Left lung (tissue), 10 donors: ENCODE measurements around the gene IL1R2. TPM values are rescaled to one million over a fixed set of nuclear protein-coding genes. Genes with fewer than 3 reads are reported as not detected.

Source experiments
- ATAC-seq: fragments of 200-7000 bp; cut with Tn5 transposase; one replicate; pipeline ENCODE4 v1.9.1; 2020; ENCODE audit warnings: moderate library complexity
- DNase-seq, 4 donors: peaks; one replicate each; pipeline ENCODE4 v3.0.0-alpha.2; 2013 to 2020
- H3K27ac ChIP-seq, 2 donors: fragments of 200-600 bp; sonication (generic) in 1 of 2; one replicate each; pipeline versions ENCODE4 v1.5.0 to v1.8.0; 2020 to 2021
- H3K27me3 ChIP-seq, 2 donors: fragments of 200-600 bp; sonication (generic) in 1 of 2; one replicate each; pipeline versions ENCODE4 v1.5.0 to v1.8.0; 2020 to 2021
- H3K36me3 ChIP-seq, 2 donors: fragments of 200-600 bp; sonication (generic) in 1 of 2; one replicate each; pipeline versions ENCODE4 v1.5.0 to v1.8.0; 2020 to 2021
- H3K4me1 ChIP-seq, 2 donors: fragments of 200-600 bp; one replicate each; pipeline ENCODE4 v1.8.0; 2021
- H3K4me3 ChIP-seq, 2 donors: fragments of 200-600 bp; sonication (generic) in 1 of 2; one replicate each; pipeline versions ENCODE4 v1.5.0 to v1.8.0; 2020 to 2021; ENCODE audit warnings: mild to moderate bottlenecking in 1 of 2
- H3K9me3 ChIP-seq, 2 donors: fragments of 200-600 bp; sonication (generic) in 1 of 2; one replicate each; pipeline versions ENCODE4 v1.5.0 to v1.8.0; 2020 to 2021
- intact Hi-C, 2 donors: fragments of 100-400 bp; cut with DNase I; formaldehyde crosslinking; loops; one replicate each; pipeline versions ENCODE4 v1.11.2 to v1.14.2; 2022
- polyA plus RNA-seq, 6 donors: library from polyadenylated mRNA; unstranded; fragments of 120-200 nt; gene quantifications; one replicate each; pipeline ENCODE4 v1.2.1, GENCODE V29; 2013; ENCODE audit not compliant: insufficient read length in 6 of 6
- total RNA-seq, 2 donors: library from RNA; stranded (reverse); fragmentation: NEBNext Ultra II Directional; extraction: Animal tissue kit (Norgen Biotek cat#: 25700); gene quantifications; one replicate each; pipeline ENCODE4 v1.2.1, GENCODE V29; 2021
- TF ChIP-seq, protein P1 (sequence below), 2 donors: fragments of 200-600 bp; sonication (generic) in 1 of 2; IDR thresholded peaks; one replicate each; pipeline versions ENCODE4 v1.5.0 to v1.8.0; 2021; ENCODE audit warnings: antibody characterized with exemption in 2 of 2
- donor health status: DM: no; HTN: yes; CAD: no.
- donor health status: DM: no; HTN: no; CAD: no.

The IL1R2 gene
- total and polyA plus RNA-seq, 8 donors, result 0.52 to 195 (median 0.80) TPM

DNA sequence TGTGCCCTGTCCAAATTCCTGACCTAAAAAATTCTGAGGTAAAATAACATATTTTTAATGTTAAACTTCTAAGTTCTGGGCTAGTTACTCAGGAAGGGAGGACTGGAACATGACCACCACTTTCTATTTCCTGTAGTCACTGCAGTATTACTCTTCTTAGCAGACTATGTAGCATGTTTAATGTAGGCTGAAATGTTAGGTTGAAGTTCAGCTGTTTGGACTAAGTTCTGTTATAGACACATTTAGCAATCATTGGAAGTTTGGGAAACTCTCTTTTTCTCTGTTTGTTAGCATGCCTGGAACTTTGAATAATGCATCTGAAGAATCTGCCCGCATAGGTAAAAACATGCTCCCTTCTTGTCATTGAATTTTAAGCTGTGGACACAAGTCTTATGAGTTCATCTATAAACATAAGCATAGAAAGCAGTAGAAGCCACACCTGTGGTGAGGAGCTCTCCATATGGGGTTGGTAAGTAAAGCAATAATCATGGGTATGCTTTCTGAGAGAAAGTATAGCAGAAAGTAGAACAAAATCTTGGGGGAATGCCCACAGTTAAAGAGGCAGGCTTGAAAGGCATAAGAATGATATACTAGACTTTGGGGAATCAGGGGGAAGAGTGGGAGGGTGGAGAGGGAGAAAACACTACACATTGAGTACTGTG lies 52.6 kb downstream of the IL1R2 start:
- Histone ChIP-seq H3K4me1 (peaks cover 12 to 67% of the 10 kb centered on the region in 2 donors), H3K27ac (no peak overlapping the region), H3K4me3 (no peak overlapping the region), H3K27me3 (no peaks in the 10 kb centered on the region), H3K36me3 (peaks cover 0 to 33% of the 10 kb centered on the region in 2 donors), H3K9me3 (no peaks in the 10 kb centered on the region)
- TF ChIP-seq, protein P1, sequence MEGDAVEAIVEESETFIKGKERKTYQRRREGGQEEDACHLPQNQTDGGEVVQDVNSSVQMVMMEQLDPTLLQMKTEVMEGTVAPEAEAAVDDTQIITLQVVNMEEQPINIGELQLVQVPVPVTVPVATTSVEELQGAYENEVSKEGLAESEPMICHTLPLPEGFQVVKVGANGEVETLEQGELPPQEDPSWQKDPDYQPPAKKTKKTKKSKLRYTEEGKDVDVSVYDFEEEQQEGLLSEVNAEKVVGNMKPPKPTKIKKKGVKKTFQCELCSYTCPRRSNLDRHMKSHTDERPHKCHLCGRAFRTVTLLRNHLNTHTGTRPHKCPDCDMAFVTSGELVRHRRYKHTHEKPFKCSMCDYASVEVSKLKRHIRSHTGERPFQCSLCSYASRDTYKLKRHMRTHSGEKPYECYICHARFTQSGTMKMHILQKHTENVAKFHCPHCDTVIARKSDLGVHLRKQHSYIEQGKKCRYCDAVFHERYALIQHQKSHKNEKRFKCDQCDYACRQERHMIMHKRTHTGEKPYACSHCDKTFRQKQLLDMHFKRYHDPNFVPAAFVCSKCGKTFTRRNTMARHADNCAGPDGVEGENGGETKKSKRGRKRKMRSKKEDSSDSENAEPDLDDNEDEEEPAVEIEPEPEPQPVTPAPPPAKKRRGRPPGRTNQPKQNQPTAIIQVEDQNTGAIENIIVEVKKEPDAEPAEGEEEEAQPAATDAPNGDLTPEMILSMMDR (IDR thresholded peaks at IDR 0.05), result no peak
- DNase-seq, result no peak
- intact Hi-C loops, result no loop called here
- no peak for ATAC-seq

DNA sequence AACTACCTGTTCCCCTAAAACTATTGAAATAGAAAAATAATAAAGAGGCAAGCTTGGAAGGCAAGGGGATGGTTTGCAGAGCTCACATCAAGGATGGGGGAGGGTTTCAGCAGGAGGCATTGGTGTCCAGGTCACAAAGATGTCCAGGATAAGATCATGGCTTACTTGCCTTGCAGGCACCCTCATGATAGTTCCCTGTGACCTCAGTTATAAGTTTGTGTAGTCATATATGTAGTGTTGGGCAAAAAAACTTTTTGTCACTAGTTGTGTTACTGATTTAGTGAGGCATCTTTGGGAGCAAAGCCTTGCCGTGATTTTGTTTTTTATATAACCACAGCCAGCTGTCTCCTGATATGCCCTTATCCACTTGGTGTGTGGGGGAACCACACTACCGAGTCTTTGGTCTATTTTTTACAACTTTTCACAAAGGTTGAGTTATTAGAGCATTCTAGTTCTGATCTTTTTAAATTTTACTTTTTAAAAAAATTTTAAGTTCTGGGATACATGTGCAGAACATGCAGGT lies 53.3 kb downstream of the IL1R2 start:
- no peak overlapping the region for H3K4me3 ChIP-seq
- H3K9me3 ChIP-seq, result no peaks in the 10 kb centered on the region
- H3K4me1 ChIP-seq, result peaks cover 15 to 70% of the 10 kb centered on the region in 2 donors
- DNase-seq (no peak), ATAC-seq (no peak)
- TF ChIP-seq, protein P1 (IDR thresholded peaks at IDR 0.05), result no peak
- intact Hi-C loops, result no loop called here
- H3K36me3 ChIP-seq, result peaks cover 0 to 33% of the 10 kb centered on the region in 2 donors
- H3K27ac ChIP-seq, result no peak overlapping the region
- no peaks in the 10 kb centered on the region for H3K27me3 ChIP-seq

DNA sequence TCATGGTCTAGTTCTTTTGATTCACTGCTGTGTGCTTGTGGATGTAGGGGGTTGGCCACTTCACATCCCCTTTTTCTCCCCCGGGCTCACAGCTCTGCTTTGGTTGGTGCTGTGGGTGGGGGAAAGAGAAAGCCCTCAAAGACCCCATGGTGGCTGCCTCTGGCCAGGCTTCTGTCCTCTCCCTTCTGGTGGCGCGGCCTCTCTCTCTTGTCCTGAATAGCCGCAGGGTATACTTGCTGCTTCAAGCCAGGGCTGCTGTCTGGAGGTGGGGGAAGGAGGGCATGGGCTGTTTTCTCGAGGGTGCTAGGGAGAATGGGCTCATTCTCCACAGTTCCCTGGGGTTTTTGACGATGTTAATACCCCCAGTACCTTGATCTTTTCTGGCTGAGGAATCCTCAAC lies 53.9 kb downstream of the IL1R2 start:
- H3K27me3 ChIP-seq, result no peaks in the 10 kb centered on the region
- ATAC-seq (no peak), DNase-seq (no peak)
- H3K9me3 ChIP-seq, result no peaks in the 10 kb centered on the region
- peak overlapping the region; percentile 30 to 53 for H3K27ac ChIP-seq
- H3K4me1 ChIP-seq, result peaks cover 15 to 70% of the 10 kb centered on the region in 2 donors
- peaks cover 0 to 33% of the 10 kb centered on the region in 2 donors for H3K36me3 ChIP-seq
- H3K4me3 ChIP-seq, result no peak overlapping the region
- TF ChIP-seq, protein P1 (IDR thresholded peaks at IDR 0.05), result no peak
- intact Hi-C loops, result no loop called here

DNA sequence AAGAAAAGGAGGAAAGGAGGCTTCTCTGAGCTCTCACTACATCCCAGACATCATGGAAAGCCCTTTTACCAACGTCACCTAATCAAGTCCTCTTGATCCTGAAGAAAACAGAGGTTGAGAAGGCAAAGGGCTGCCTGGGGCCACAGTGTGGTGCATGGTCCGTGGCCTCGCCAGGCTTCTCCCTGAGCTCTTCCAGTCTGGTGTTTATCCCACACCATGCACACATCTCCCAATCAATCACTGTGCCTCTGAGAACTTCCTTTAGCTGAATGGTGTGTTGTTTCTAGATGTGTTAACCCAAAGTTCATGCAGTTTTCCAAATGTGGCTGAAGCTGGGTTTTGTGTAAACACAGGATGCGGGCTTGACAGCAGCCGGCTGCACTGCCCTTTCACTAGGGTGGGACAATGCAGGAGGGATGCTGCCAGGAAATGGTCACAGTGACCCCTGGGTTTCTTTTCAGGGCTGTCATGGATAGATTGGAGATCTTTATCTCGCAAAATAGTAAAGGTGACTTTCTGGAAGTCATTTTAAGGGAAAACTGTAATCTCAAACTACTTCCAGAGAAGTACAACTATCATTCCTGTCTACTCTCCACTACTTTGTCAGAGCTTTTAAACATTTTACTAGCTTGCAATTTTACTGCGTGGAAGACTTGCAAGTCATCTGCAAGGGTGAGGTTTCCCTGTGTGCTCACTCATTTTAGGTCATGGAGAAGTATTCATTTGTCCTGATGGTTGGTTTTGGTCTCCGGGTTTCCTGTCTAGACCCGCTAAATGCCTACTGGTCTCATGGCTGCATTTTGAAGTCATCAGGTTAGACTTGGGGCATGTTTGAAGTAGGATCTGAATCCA lies 54.6 kb downstream of the IL1R2 start:
- intact Hi-C loops, result no loop called here
- Histone ChIP-seq H3K4me3 (no peak overlapping the region), H3K27ac (peak overlapping the region; percentile 30 to 53), H3K27me3 (no peaks in the 10 kb centered on the region), H3K36me3 (peaks cover 0 to 39% of the 10 kb centered on the region in 2 donors), H3K9me3 (no peaks in the 10 kb centered on the region), H3K4me1 (peaks cover 20 to 70% of the 10 kb centered on the region in 2 donors)
- DNase-seq (peak in 1 of 4 donors; percentile 87), ATAC-seq (peak; percentile 18)
- TF ChIP-seq, protein P1 (IDR thresholded peaks at IDR 0.05), result no peak

DNA sequence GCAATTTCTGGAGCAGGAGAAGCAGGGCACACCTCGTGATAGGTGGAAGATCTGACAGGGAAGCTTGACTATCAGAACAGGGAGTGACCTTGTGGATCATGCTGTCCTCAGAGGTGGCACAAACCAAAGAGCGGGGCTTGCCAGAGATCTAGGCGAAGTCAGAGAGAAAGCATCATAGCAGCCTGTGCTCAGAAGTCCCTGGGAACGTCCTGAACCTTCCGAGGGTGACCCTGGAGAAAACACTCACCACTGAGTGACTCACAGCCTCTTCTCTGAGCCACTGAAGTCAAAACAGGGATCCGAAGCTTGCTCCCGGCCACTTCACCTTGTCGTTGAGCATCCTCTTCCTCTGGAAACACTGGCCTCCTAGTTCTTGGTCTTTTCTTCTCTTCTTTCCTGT lies 56.7 kb downstream of the IL1R2 start:
- no peaks in the 10 kb centered on the region for H3K27me3 ChIP-seq
- TF ChIP-seq, protein P1 (IDR thresholded peaks at IDR 0.05), result no peak
- intact Hi-C loops, result no loop called here
- peaks cover 29 to 76% of the 10 kb centered on the region in 2 donors for H3K4me1 ChIP-seq
- H3K4me3 ChIP-seq, result no peak overlapping the region
- ATAC-seq (peak; percentile 41), DNase-seq (no peak)
- H3K36me3 ChIP-seq, result peaks cover 0 to 35% of the 10 kb centered on the region in 2 donors
- no peaks in the 10 kb centered on the region for H3K9me3 ChIP-seq
- peak overlapping the region; percentile 13 to 47 for H3K27ac ChIP-seq
